SK-N-SH (cell line): ENCODE data around the gene LPIN1. TPM values are rescaled to one million over a fixed set of nuclear protein-coding genes. Genes with fewer than 3 reads are reported as not detected.

ENCODE experiments used
- CTCF ChIA-PET: fragments of 300-600, 350-600 bp; formaldehyde crosslinking; extraction: SDS; loops from one replicate; lab custom pipeline; 2021; lab: Yijun Ruan, JAX
- POLR2A ChIA-PET: fragments of 350-600 bp; sonication (Branson Sonifier 250); formaldehyde crosslinking; extraction: SDS; loops from one replicate; lab custom pipeline; 2020; ENCODE audit warnings: antibody characterized with exemption, inconsistent platforms; lab: Yijun Ruan, JAX
- DNase-seq: peaks from one replicate; pipeline ENCODE4 v3.0.0; 2012
- H2AFZ ChIP-seq: fragments of 200-600 bp; sonication (generic); 2 replicates; pipeline ENCODE4 v1.8.1; 2016; ENCODE audit warnings: antibody characterized with exemption, mild to moderate bottlenecking, low read depth
- H3F3A ChIP-seq: fragments of 200-600 bp; sonication (generic); replicated peaks from 2 replicates; pipeline ENCODE3; 2016; ENCODE audit warnings: antibody characterized with exemption, mild to moderate bottlenecking; ENCODE audit not compliant: insufficient read depth
- H3K27ac ChIP-seq, 2 experiments: fragments of 200-500 bp in 1 of 2; fragments of 200-600 bp in 1 of 2; sonication (Bioruptor generic) in 1 of 2; sonication (generic), shearing (Covaris generic) in 1 of 2; 2 replicates each; pipeline versions ENCODE4 v1.5.1 to v1.6.1; 2014 to 2016; ENCODE audit warnings: low read depth in 2 of 2, inconsistent platforms in 1 of 2, low read length in 1 of 2, mild to moderate bottlenecking in 1 of 2, mixed read lengths in 1 of 2
- H3K27me3 ChIP-seq: fragments of 200-600 bp; sonication (generic), shearing (Covaris generic); 2 replicates; pipeline ENCODE4 v1.6.1; 2016; ENCODE audit warnings: mixed run types; ENCODE audit not compliant: insufficient read depth
- H3K36me3 ChIP-seq, 2 experiments: fragments of 200-500 bp in 1 of 2; fragments of 200-600 bp in 1 of 2; sonication (Bioruptor generic) in 1 of 2; sonication (generic) in 1 of 2; replicated peaks in 1 of 2; 2 replicates each; pipeline versions ENCODE3 to v1.5.1; 2014 to 2016; ENCODE audit warnings: low read length in 1 of 2, mild to moderate bottlenecking in 1 of 2; ENCODE audit not compliant: insufficient read depth in 2 of 2, control insufficient read depth in 1 of 2
- H3K4me1 ChIP-seq, 2 experiments: fragments of 200-500 bp in 1 of 2; fragments of 200-600 bp in 1 of 2; sonication (Bioruptor generic) in 1 of 2; sonication (generic), shearing (Covaris generic) in 1 of 2; 2 replicates each; pipeline versions ENCODE4 v1.5.1 to v1.6.1; 2014 to 2016; ENCODE audit warnings: low read depth in 1 of 2, low read length in 1 of 2, mixed run types in 1 of 2; ENCODE audit not compliant: insufficient read depth in 2 of 2, control insufficient read depth in 1 of 2
- H3K4me2 ChIP-seq: fragments of 200-600 bp; sonication (generic), shearing (Covaris generic); 2 replicates; pipeline ENCODE4 v1.6.1; 2017; ENCODE audit warnings: mixed run types
- H3K4me3 ChIP-seq, 2 experiments: fragments of 200-500 bp in 1 of 2; fragments of 200-600 bp in 1 of 2; sonication (Bioruptor generic) in 1 of 2; sonication (generic), shearing (Covaris generic) in 1 of 2; 2 replicates each; pipeline versions ENCODE4 v1.5.1 to v1.8.1; 2014 to 2016; ENCODE audit warnings: low read depth in 2 of 2, inconsistent platforms in 1 of 2, low read length in 1 of 2, mild to moderate bottlenecking in 1 of 2, mixed read lengths in 1 of 2, moderate library complexity in 1 of 2
- H3K79me2 ChIP-seq: fragments of 200-600 bp; sonication (generic); 2 replicates; pipeline ENCODE4 v1.8.1; 2017; ENCODE audit warnings: mild to moderate bottlenecking; ENCODE audit not compliant: insufficient read depth
- H3K9ac ChIP-seq: fragments of 200-600 bp; sonication (generic); 2 replicates; pipeline ENCODE4 v1.6.1; 2017; ENCODE audit warnings: mixed run types
- H3K9me2 ChIP-seq: fragments of 200-600 bp; sonication (generic); 2 replicates; pipeline ENCODE4 v1.6.1; 2017; ENCODE audit warnings: mixed run types
- H3K9me3 ChIP-seq: fragments of 200-600 bp; sonication (generic); 2 replicates; pipeline ENCODE4 v1.6.1; 2017; ENCODE audit warnings: mixed run types, mild to moderate bottlenecking, moderate library complexity
- H4K20me1 ChIP-seq: fragments of 200-600 bp; sonication (generic); 2 replicates; pipeline ENCODE4 v1.6.1; 2017; ENCODE audit warnings: mild to moderate bottlenecking, mixed run types; ENCODE audit not compliant: insufficient read depth
- CTCF ChIP-seq: fragments of 200-600 bp; sonication (generic); IDR thresholded peaks from 2 replicates; pipeline ENCODE4 v1.6.1; 2017; ENCODE audit warnings: antibody characterized with exemption, mild to moderate bottlenecking, moderate library complexity
- ELF1 ChIP-seq: IDR thresholded peaks from 2 replicates; pipeline ENCODE4 v1.4.0; 2012
- EP300 ChIP-seq, 2 experiments: IDR thresholded peaks; 2 replicates each; pipeline versions ENCODE4 v1.4.0 to v1.6.1; 2012; ENCODE audit warnings: borderline replicate concordance in 1 of 2, low read depth in 1 of 2, low read length in 1 of 2
- EZH2phosphoT487 ChIP-seq: fragments of 200-600 bp; sonication (generic); IDR thresholded peaks from 2 replicates; pipeline ENCODE4 v1.6.1; 2017; ENCODE audit warnings: low read depth, mixed run types, mild to moderate bottlenecking, antibody characterized with exemption, moderate library complexity, borderline replicate concordance
- FOXM1 ChIP-seq: IDR thresholded peaks from 2 replicates; pipeline ENCODE4 v1.4.0; 2012; ENCODE audit warnings: low read depth, mild to moderate bottlenecking
- GATA2 ChIP-seq: sonication (generic); formaldehyde crosslinking; IDR thresholded peaks from 2 replicates; pipeline ENCODE4 v1.5.0; 2020; ENCODE audit warnings: mild to moderate bottlenecking, missing genetic modification reagents
- MAX ChIP-seq: IDR thresholded peaks from 2 replicates; pipeline ENCODE4 v1.4.0; 2012; ENCODE audit warnings: low read depth
- NFIC ChIP-seq: IDR thresholded peaks from 2 replicates; pipeline ENCODE4 v1.4.0; 2012; ENCODE audit warnings: borderline replicate concordance
- PBX3 ChIP-seq: IDR thresholded peaks from 2 replicates; pipeline ENCODE4; 2012
- POLR2AphosphoS5 ChIP-seq: IDR thresholded peaks from 2 replicates; pipeline ENCODE4 v1.6.1; 2012; ENCODE audit warnings: low read depth, low read length
- RCOR1 ChIP-seq: fragments of 150-350 bp; IDR thresholded peaks from 2 replicates; pipeline ENCODE4 v1.6.1; 2017; ENCODE audit warnings: antibody characterized with exemption, low read length
- SIN3A ChIP-seq: IDR thresholded peaks from 2 replicates; pipeline ENCODE4 v1.6.1; 2012; ENCODE audit warnings: low read depth, mild to moderate bottlenecking, low read length, moderate library complexity, borderline replicate concordance
- USF2 ChIP-seq: fragments of 150-350 bp; IDR thresholded peaks from 2 replicates; pipeline ENCODE4 v1.6.1; 2017; ENCODE audit warnings: antibody characterized with exemption, low read length, low read depth, borderline replicate concordance
- YY1 ChIP-seq: IDR thresholded peaks from 2 replicates; pipeline ENCODE4 v1.4.0; 2012; ENCODE audit warnings: low read depth, mild to moderate bottlenecking
- WGBS: methylation state at CpG from one replicate; pipeline ENCODE4 v1.1.6; 2017; ENCODE audit warnings: low lambda C conversion rate; 5-methylcytosine and 5-hydroxymethylcytosine counted together
- polyA plus RNA-seq, 3 experiments: library from polyadenylated mRNA; depleted of rRNA; stranded (reverse); fragments of >200 nt; gene quantifications; 2 replicates each; pipeline ENCODE4 v1.2.3, GENCODE V29; 2012
- TF ChIP-seq, protein P1 (sequence below): IDR thresholded peaks from 2 replicates; pipeline ENCODE4 v1.4.0; 2012; ENCODE audit warnings: low read depth, borderline replicate concordance

LPIN1 gene
- polyA plus RNA-seq, 1 of the 3 experiments (the other 2 are of a cell fraction), result 22.1 TPM

- DNase-seq, result no peak
- 73% methylated on average over 3 of the region's 3 CpGs for WGBS
- peaks cover 7% of the 10 kb centered on the region; the same call in 1 of the 2 replicates for H3K79me2 ChIP-seq
These were observed 22.5 kb downstream of the LPIN1 start for GRCh38 chr2:11768946-11769345.

GRCh38 chr2:11769516-11769915, 23.1 kb downstream of the LPIN1 start:
- Histone ChIP-seq H3K4me3 (no peak overlapping the region), H3K27ac (no peak overlapping the region), H4K20me1 (no peaks in the 10 kb centered on the region), H3K4me2 (no peak overlapping the region), H3K79me2 (peaks cover 1% of the 10 kb centered on the region; the same call in 1 of the 2 replicates), H2AFZ (no peak overlapping the region), H3K9me3 (no peaks in the 10 kb centered on the region), H3F3A (no peaks in the 10 kb centered on the region), H3K36me3 (peaks cover 37 to 84% of the 10 kb centered on the region in 2 experiments), H3K27me3 (no peaks in the 10 kb centered on the region), H3K9me2 (no peaks in the 10 kb centered on the region), H3K9ac (no peak overlapping the region), H3K4me1 (peaks cover 0 to 42% of the 10 kb centered on the region in 2 experiments; a peak in 2 of 4 replicates)
- CTCF ChIA-PET, result interaction anchor here (0.9 to 9.5 kb wide), 9 partner anchors 10 to 81 kb away, joined by 3 to 64 read pairs (median 10); no protein-coding TSS in a partner anchor
- WGBS, result 78% methylated on average over 3 of the region's 3 CpGs
- TF ChIP-seq NFIC (no peak), EZH2phosphoT487 (no peak), RCOR1 (no peak), USF2 (no peak), YY1 (no peak), CTCF (no peak), EP300 (IDR thresholded peaks at IDR 0.05; ENCODE audit: borderline replicate concordance in 1 of 2, low read depth in 1 of 2, low read length in 1 of 2) (no peak), POLR2AphosphoS5 (no peak), FOXM1 (no peak), PBX3 (no peak), ELF1 (no peak)
- TF ChIP-seq, protein P1, sequence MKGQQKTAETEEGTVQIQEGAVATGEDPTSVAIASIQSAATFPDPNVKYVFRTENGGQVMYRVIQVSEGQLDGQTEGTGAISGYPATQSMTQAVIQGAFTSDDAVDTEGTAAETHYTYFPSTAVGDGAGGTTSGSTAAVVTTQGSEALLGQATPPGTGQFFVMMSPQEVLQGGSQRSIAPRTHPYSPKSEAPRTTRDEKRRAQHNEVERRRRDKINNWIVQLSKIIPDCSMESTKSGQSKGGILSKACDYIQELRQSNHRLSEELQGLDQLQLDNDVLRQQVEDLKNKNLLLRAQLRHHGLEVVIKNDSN, result no peak
- no peak for DNase-seq
- POLR2A ChIA-PET, result no interaction called here

More at GRCh38 chr2:11768946-11769345, 22.5 kb downstream of the LPIN1 start:
- Histone ChIP-seq H3K9me3 (no peaks in the 10 kb centered on the region), H3F3A (no peaks in the 10 kb centered on the region), H3K36me3 (peaks cover 37 to 78% of the 10 kb centered on the region in 2 experiments), H3K4me3 (no peak overlapping the region), H3K27ac (no peak overlapping the region), H2AFZ (no peak overlapping the region), H3K4me2 (no peak overlapping the region), H3K9ac (no peak overlapping the region), H3K9me2 (no peaks in the 10 kb centered on the region), H4K20me1 (no peaks in the 10 kb centered on the region), H3K27me3 (no peaks in the 10 kb centered on the region), H3K4me1 (peaks cover 0 to 42% of the 10 kb centered on the region in 2 experiments; a peak in 2 of 4 replicates)
- POLR2A ChIA-PET, result no interaction called here
- TF ChIP-seq MAX (no peak), EP300 (IDR thresholded peaks at IDR 0.05; ENCODE audit: borderline replicate concordance in 1 of 2, low read depth in 1 of 2, low read length in 1 of 2) (no peak), SIN3A (no peak), NFIC (no peak), GATA2 (CRISPR knock-in tag) (no peak)
- CTCF ChIA-PET, result interaction anchor here (3.0 to 9.5 kb wide), 5 partner anchors 10 to 75 kb away, joined by 10 to 64 read pairs (median 55); partner anchors contain the start of gene LPIN1
